T-helper 1 cell treated with Interleukin-12 subunit alpha and Interleukin-12 subunit beta and Interleukin-4 antibody, amounts not matched to agents 30 μg/mL and 1 μg/mL, for 36 hours (primary cell): ENCODE measurements around the gene OSGEPL1.

ENCODE experiments used
- H3K27ac Mint-ChIP-seq: one replicate; pipeline ENCODE4 v1.8.0; 2021; ENCODE audit warnings: mild to moderate bottlenecking, mixed read lengths
- H3K27me3 Mint-ChIP-seq: one replicate; pipeline ENCODE4 v1.8.0; 2021; ENCODE audit warnings: low read depth, mixed read lengths
- H3K36me3 Mint-ChIP-seq: one replicate; pipeline ENCODE4 v1.8.0; 2021; ENCODE audit warnings: low read depth, mixed read lengths
- H3K4me1 Mint-ChIP-seq: one replicate; pipeline ENCODE4 v1.8.0; 2021; ENCODE audit warnings: low read depth, mixed read lengths
- H3K4me3 Mint-ChIP-seq: one replicate; pipeline ENCODE4 v1.8.0; 2021; ENCODE audit warnings: mild to moderate bottlenecking, moderate library complexity, mixed read lengths
- H3K9me3 Mint-ChIP-seq: one replicate; pipeline ENCODE4 v1.8.0; 2021; ENCODE audit warnings: mixed read lengths

Gene OSGEPL1

GRCh38 chr2:189700681-189701080 is 61.9 kb downstream of the OSGEPL1 start:
- Mint-ChIP-seq H3K4me3 (no peak overlapping the region), H3K27me3 (no peaks in the 10 kb centered on the region), H3K4me1 (no peaks in the 10 kb centered on the region), H3K36me3 (no peaks in the 10 kb centered on the region), H3K9me3 (no peaks in the 10 kb centered on the region), H3K27ac (no peak overlapping the region)

GRCh38 chr2:189698020-189698887 is 64.3 kb downstream of the OSGEPL1 start:
- no peaks in the 10 kb centered on the region for H3K27me3 Mint-ChIP-seq
- no peak overlapping the region for H3K27ac Mint-ChIP-seq
- peak overlapping the region; percentile 32 for H3K4me3 Mint-ChIP-seq
- H3K36me3 Mint-ChIP-seq: no peaks in the 10 kb centered on the region
- H3K4me1 Mint-ChIP-seq: no peaks in the 10 kb centered on the region
- H3K9me3 Mint-ChIP-seq: no peaks in the 10 kb centered on the region
